K562 treated with DMSO at 1 percent for 24 hours (cell line): ENCODE results near the gene SIX2. TPM values are rescaled to one million over a fixed set of nuclear protein-coding genes. Genes with fewer than 3 reads are reported as not detected.

ENCODE experiments used
- total RNA-seq: library from RNA; unstranded; fragments of 300-600 nt; gene quantifications from 2 replicates; pipeline ENCODE4 v1.2.3, GENCODE V29; 2022; ENCODE audit warnings: low read depth; ENCODE audit not compliant: insufficient read depth

The SIX2 gene
- not detected in 2 replicates for total RNA-seq

GRCh38 chr2:45009303-45009927 lies at the start of gene SIX2:
SIX2 (minus strand) TSS chr2:45009452; CDS start chr2:45009110, 342 bp downstream.

Other genes starting within 250 kb of the SIX2 start
- not detected in 2 replicates for gene SIX3, start 67.8 kb downstream of the SIX2 start, total RNA-seq